Measurements from ENCODE around the gene TWIST1. TPM values are rescaled to one million over a fixed set of nuclear protein-coding genes. Genes with fewer than 3 reads are reported as not detected.

Gene TWIST1
- total RNA-seq, 1 experiment from 2014 or later, result not detected

GRCh38 chr7:19107081-19107355 lies 10.4 kb downstream of the TWIST1 start:
- no peak overlapping the region for H4K91ac ChIP-seq (ENCODE audit: insufficient read length, low read depth, low read length)
- H3K14ac ChIP-seq (ENCODE audit: insufficient read depth, low read length), result no peak overlapping the region
- no peak overlapping the region for H2AK5ac ChIP-seq (ENCODE audit: insufficient read length, low read length)
- no peak overlapping the region for H4K5ac ChIP-seq (ENCODE audit: insufficient read length, low read depth, low read length)
- H3K27me3 ChIP-seq (ENCODE audit: insufficient read depth, low read length), result peaks cover 67% of the 10 kb centered on the region
- peak overlapping the region; percentile 63 for H2AFZ ChIP-seq (ENCODE audit: low read length)
- H3K4me2 ChIP-seq (ENCODE audit: insufficient read depth, insufficient read length, low read length), result peak overlapping the region; percentile 85
- Mint-ChIP-seq H3K36me3 (ENCODE audit: insufficient read depth in 1 of 3, low read depth in 3 of 3) (no peaks in the 10 kb centered on the region), H3K27ac (no peak overlapping the region), H3K9me3 (peaks cover 0 to 2% of the 10 kb centered on the region in 2 experiments; a peak in 1 of 5 replicates), H3K27me3 (ENCODE audit: low read depth) (peaks cover 100% of the 10 kb centered on the region), H3K4me3 (peak overlapping the region; percentile 63 to 86; a peak in 4 of 5 replicates), H3K4me1 (peaks cover 49 to 63% of the 10 kb centered on the region in 2 experiments)
- H2BK5ac ChIP-seq (ENCODE audit: insufficient read length, low read length), result no peak overlapping the region
- no peaks in the 10 kb centered on the region for H3K79me2 ChIP-seq (ENCODE audit: insufficient read depth, low read length)
- H3K4me1 ChIP-seq (ENCODE audit: insufficient read depth, low read length), result peaks cover 10% of the 10 kb centered on the region
- no peak overlapping the region for H3K27ac ChIP-seq (ENCODE audit: insufficient read length, low read depth, low read length)
- H3K56ac ChIP-seq (ENCODE audit: insufficient read length, low read depth, low read length), result no peak overlapping the region
- no peaks in the 10 kb centered on the region for H3K79me1 ChIP-seq (ENCODE audit: insufficient read depth, low read depth, low read length, poor library complexity, severe bottlenecking)
- no CpG with 5 or more reads among the region's 6 CpGs for WGBS (ENCODE audit: extremely low coverage, insufficient read length, low lambda C conversion rate)
- no peak overlapping the region for H2BK15ac ChIP-seq (ENCODE audit: low read depth, low read length)
- no peak overlapping the region for H2BK20ac ChIP-seq (ENCODE audit: low read depth, low read length, poor library complexity, severe bottlenecking)
- no peak for DNase-seq
- no peak overlapping the region for H3K4ac ChIP-seq (ENCODE audit: low read depth, low read length)
- no peaks in the 10 kb centered on the region for H3K9me3 ChIP-seq (ENCODE audit: control insufficient read depth, low read depth, low read length)
- H3K23ac ChIP-seq (ENCODE audit: insufficient read length, low read depth, low read length), result no peak overlapping the region
- peaks cover 27% of the 10 kb centered on the region for H3K23me2 ChIP-seq (ENCODE audit: insufficient read length, low read depth, low read length, poor library complexity, severe bottlenecking)
- H3K9ac ChIP-seq (ENCODE audit: extremely low read depth, insufficient read length, low read length), result no peak overlapping the region
- no peak overlapping the region for H2BK120ac ChIP-seq (ENCODE audit: low read depth, low read length, poor library complexity, severe bottlenecking)
- no peak overlapping the region for H4K8ac ChIP-seq (replicated peaks; ENCODE audit: insufficient read length, low read depth, low read length)
- no peaks in the 10 kb centered on the region for H4K20me1 ChIP-seq (ENCODE audit: control insufficient read depth, insufficient read depth, insufficient read length)
- TF ChIP-seq CTCF (conservative IDR thresholded peaks at IDR 0.05), result no peak
- H3T11ph ChIP-seq (ENCODE audit: low read length), result no peak overlapping the region
- no peak overlapping the region for H2BK12ac ChIP-seq (ENCODE audit: insufficient read length, low read depth, low read length)
- no peak overlapping the region for H3K18ac ChIP-seq (ENCODE audit: insufficient read length, low read depth, low read length)
